Measurements from ENCODE around the gene CREB3L4. TPM values are rescaled to one million over a fixed set of nuclear protein-coding genes. Genes with fewer than 3 reads are reported as not detected.

The CREB3L4 gene
- total and polyA plus RNA-seq, 2 of the 13 experiments (the other 11 are each of a cell fraction or from before 2014, with no cell fraction given), result 9.9 to 18.7 TPM

- TF ChIP-seq PCBP2 (optimal IDR thresholded peaks at IDR 0.05; ENCODE audit: low read depth, low read length, poor library complexity, severe bottlenecking) (peak; percentile 35), ZNF841 (CRISPR knock-in tag; IDR thresholded peaks at IDR 0.05; ENCODE audit: borderline replicate concordance) (no peak), ZNF615 (CRISPR knock-in tag; IDR thresholded peaks at IDR 0.05; ENCODE audit: borderline replicate concordance) (no peak), ZNF747 (CRISPR knock-in tag; IDR thresholded peaks at IDR 0.05; ENCODE audit: borderline replicate concordance) (no peak), ADNP (CRISPR knock-in tag; IDR thresholded peaks at IDR 0.05) (no peak), ZNF432 (CRISPR knock-in tag; IDR thresholded peaks at IDR 0.05; ENCODE audit: borderline replicate concordance) (no peak), ZNF75D (CRISPR knock-in tag; IDR thresholded peaks at IDR 0.05; ENCODE audit: borderline replicate concordance) (no peak), SAFB2 (CRISPR knock-in tag; IDR thresholded peaks at IDR 0.05; ENCODE audit: borderline replicate concordance, low read depth) (peak; percentile 53; the same call in 1 of the 2 replicates), ZNF513 (CRISPR knock-in tag; conservative IDR thresholded peaks at IDR 0.05) (0 out of 2 replicates have a peak, but pooled peaks have one; percentile 37), POGK (CRISPR knock-in tag; conservative IDR thresholded peaks at IDR 0.05) (peak; percentile 39), ZSCAN29 (CRISPR knock-in tag; conservative IDR thresholded peaks at IDR 0.05) (no peak), UBTF (CRISPR knock-in tag; IDR thresholded peaks at IDR 0.05) (peak; percentile 93), CREB1 (IDR thresholded peaks at IDR 0.05) (peak; percentile 68; the same call in 1 of the 2 replicates), CREB1 (CRISPR knock-in tag; IDR thresholded peaks at IDR 0.05) (peak; percentile 88), MBD4 (IDR thresholded peaks at IDR 0.05; ENCODE audit: borderline replicate concordance, low read length) (no peak), THRA (CRISPR knock-in tag; IDR thresholded peaks at IDR 0.05; ENCODE audit: borderline replicate concordance) (no peak), IRX3 (CRISPR knock-in tag; IDR thresholded peaks at IDR 0.05; ENCODE audit: borderline replicate concordance, low read depth) (no peak), RFX3 (CRISPR knock-in tag; IDR thresholded peaks at IDR 0.05) (no peak), ZNF83 (CRISPR knock-in tag; IDR thresholded peaks at IDR 0.05; ENCODE audit: borderline replicate concordance) (no peak), MATR3 (CRISPR knock-in tag; IDR thresholded peaks at IDR 0.05) (no peak), SMAD3 (CRISPR knock-in tag; IDR thresholded peaks at IDR 0.05) (0 out of 2 replicates have a peak, but pooled peaks have one; percentile 32), SETDB1 (CRISPR knock-in tag; IDR thresholded peaks at IDR 0.05; ENCODE audit: borderline replicate concordance) (no peak), RAD21 (CRISPR knock-in tag; IDR thresholded peaks at IDR 0.05) (0 out of 2 replicates have a peak, but pooled peaks have one; percentile 27)
These were observed 9.4 kb upstream of the CREB3L4 start, which contains the start of gene CRTC2 (continued) for GRCh38 chr1:153958111-153958960.

Measured in HepG2 (cell line).